HG02970 (cell line): ENCODE data around the gene MACROD1.

ENCODE experiments used
- ATAC-seq: cut with Tn5 transposase; IDR thresholded peaks from one replicate; pipeline ENCODE4 v1.9.1; 2021; ENCODE audit warnings: mild to moderate bottlenecking, moderate library complexity, moderate number of reproducible peaks; ENCODE audit not compliant: unreplicated experiment, low FRiP score

Gene MACROD1

DNA sequence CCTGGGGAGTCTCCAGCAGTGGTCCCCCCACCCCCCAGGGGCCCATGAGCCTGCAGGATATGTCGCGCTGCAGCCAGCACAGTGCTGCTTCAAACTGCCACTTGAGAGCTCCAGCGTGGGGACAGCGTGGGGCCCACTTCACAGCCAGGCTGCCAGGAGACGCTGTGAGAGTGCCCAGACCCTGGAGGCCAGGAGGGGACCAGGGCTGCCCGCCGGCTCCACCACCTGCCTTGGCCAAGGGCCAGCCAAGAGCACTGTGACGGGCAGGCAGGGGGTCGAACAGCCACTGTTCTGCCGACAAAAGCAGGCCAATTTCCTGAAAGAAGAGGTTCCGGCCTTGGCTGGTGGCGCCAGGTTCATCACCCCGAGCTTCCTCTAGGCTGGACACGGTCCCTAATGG lies 70.0 kb downstream of the MACROD1 start:
- ATAC-seq: no peak

DNA sequence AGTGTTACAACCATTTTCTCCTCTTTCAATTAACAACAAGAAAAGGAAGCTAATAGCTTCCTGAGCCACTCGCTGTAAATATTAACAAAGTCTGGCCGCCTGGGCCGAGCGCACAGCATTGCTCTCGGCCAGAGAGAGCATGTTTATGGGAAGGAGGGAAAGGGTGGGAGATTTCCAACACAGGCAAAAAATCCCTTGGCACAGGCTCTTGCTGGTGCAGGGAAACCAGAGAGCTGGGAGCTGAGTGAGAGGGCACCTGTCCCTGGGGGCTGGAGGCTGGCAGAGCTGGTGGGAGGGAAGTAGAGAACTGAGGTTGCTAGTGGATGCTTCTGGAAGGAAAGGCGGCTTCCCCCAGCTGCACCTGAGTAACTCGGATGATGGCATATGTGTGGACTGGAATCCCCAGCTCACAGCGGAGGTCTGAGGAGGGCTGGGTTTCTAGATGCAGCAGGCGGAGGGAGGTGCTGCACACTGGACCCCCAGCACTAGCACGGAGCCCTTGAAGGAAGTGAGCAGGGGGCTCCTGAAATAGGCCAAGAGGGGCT lies 70.6 kb downstream of the MACROD1 start:
- no peak for ATAC-seq

DNA sequence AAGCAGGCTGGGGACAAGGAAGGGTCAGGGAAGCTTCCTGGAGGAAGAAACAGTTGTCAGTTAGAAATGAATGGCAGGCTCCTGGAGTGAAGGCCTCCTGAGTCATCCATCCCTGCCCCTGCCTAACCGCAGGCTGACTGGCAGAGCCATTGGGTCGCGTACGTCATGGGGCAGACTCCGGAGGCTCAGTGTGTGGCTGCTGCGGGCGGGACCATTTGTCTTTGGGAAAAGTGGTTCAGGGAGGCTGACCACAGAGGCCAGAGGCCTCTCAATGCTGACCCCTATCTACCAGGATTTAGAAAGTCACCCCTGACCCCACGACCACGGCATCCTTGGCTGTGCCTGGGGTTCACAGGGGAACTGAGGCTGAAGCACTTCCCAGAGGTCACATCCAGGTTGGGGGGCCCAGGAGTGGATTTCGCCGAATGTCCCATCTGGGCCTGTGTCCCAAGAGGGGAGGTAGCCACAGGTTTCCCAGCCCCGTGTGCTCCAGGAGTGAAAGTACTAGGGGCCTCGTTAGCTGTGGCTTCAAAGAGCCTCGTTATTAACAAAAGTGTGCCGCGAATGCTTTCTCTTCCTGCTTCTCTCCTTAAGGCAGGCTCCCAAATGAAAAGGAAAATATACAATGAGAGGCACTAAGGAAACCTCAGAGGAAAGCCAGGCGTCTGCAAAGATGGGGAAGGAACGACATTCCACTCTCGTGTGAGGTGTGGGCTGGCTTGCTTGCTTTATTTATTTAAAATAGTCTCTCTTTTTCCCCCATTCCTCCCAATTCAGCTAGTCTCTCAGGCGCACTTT lies 71.3 kb downstream of the MACROD1 start:
- ATAC-seq: no peak

DNA sequence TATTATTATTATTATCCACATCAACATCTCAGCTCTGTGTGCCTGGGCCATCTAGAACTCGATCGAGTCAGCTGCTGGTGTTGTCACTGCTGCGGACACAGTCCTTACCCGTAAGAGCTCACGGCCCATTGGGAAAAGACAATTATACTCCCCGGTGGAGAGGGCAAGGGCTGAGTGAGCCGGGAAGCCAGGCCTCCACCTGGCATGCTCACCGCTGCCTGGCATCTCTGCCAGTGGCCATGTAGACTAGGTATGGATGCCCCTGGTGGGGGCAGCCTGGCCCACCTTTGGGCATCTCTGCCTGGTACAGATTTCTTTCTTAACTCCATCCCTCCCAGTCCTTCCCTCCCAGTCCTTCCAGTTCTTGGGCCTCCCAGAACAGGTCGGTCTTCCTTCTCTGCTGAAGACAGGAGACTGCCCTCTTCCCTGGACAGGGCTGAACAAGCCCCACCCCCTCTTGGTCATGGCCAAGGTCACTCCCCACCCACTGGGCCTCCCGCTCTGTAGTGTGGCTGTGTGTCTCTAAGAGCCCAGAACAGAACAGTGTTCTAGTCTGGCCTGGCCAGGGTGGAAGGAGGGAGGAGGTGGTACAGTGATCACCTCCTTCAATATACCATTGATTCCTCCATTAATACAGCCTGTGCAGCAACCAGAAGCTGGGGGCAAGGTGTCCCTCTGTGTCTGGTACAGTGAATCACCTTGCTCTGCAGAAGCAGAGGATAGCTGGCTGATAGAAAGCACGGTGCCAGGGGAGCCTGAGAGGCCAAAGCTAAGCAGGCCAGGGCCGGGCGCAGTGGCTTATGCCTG lies 72.5 kb downstream of the MACROD1 start:
- ATAC-seq: no peak

DNA sequence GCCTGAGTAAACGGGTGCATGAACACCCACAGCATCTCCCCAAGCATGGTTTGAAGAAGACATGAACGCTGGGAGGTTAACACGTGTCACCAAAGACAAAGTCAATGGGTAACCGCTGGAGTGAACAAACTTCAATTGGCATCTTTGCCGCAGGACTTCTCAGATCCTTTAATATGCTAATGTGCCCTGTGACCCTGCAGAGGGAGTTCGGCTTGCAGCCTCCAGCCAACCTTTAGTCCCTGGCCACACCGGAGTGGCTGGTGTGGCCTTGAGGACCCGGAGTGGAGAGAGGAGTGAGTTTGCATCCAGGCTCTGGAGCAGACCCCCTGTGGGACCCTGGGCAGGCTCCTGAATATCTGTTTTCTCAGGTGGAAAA lies 73.2 kb downstream of the MACROD1 start:
- no peak for ATAC-seq

DNA sequence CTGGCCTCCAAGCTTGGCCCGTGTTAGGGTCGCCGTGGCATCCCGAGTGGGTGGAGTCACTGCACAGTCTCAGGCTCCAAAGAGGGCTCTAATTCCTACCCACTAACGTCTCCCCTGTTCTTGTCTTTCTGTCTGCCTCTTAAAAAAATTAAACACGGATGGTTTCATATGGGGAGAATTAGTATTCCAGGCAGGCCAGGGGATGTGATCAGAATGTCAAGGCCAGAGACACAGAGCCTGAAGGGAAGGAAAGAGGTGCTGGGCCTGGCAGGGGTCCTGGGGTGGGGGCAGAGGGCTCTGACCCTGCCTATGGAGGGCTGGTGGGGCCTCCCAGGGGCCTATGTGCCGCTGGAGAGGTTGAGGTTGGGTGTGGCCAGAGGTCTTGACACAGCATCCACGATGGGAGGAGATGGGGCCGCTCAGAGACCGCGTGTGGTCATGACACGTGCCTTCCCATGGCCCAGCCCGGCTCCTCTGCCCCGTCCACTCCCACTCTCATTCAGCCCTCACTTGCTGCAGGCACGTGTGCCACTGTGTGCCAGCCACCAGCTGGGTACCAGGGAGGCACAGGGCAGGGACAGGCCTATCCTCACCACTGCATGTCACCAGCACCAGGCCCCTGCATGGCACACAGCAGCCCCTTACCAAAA lies 73.7 kb downstream of the MACROD1 start:
- no peak for ATAC-seq

DNA sequence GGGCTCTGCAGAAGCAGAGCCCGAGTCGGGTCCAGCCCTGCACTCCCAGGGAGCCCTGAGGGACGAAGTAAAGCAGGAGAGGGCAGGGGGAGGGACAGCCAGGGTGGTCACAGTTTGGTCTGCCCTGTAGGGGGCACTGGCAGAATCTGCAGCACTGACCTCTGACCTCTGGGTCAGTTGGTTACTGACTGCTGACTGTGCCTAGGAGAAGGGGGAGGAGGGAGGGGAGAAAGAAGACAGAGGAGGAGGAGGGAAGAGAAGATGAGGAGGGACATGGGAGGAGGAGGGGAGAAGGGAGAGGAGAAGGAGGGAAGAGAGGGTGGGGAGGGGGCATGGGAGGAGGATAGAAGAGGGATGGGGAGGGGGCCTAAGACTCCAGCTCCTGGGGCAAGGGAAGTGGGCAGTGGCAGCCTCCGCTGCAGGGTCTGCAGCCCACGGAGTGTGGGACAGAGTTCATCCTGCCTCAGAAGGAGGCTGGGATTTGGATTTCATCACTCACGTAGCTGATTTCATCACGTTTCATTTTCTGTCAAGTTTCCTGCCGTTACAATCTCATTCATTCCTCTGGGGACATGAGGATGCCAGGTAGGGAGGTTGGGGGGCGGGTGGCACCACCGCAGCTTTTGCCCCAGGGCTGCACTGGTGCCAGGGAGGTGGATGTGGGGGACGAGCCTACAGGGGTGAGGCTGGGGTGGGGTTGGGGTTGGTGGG lies 75.0 kb downstream of the MACROD1 start:
- no peak for ATAC-seq

DNA sequence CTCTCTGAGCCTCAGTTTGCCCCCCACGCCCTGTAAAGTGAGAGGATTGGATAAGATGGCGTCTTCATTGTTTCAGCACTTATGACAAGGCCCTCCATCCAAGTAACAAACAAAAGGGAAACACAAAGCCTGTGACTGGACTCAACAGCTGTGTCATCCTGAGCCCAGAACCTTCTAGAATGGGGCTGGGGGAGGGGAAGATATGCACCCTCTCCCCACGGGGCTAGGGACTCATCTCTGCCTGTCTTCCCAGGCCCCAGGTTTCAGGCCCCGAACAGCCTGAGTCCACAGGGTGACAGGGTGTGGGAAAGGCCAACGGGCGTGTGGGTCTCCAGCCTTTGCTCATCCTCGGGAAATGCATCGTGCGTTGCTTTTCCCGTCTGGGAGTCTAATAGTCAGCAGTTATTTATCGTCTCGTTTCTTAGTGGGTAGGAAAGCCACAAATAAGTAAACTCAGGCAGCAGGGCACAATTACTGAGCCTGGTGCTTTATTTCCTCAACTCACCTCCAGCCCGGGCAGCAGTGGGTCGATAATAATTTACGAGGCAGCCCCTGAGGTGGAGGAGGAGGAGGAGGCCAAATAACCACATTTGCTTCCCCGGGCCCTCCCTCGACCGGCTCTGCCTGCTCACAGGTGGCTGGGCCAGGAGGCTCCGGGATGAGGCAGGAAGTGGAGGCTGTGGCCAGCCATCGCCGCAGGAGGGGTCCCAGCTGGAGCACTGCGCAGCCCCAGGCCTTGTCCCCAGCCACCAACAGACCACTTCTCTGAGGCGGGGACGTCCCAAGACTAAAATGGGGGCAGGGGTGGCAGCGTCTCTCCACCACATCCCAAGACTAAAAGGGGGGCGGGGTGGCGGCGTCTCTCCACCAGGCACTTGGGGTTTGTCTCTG lies 75.8 kb downstream of the MACROD1 start:
- ATAC-seq: no peak

DNA sequence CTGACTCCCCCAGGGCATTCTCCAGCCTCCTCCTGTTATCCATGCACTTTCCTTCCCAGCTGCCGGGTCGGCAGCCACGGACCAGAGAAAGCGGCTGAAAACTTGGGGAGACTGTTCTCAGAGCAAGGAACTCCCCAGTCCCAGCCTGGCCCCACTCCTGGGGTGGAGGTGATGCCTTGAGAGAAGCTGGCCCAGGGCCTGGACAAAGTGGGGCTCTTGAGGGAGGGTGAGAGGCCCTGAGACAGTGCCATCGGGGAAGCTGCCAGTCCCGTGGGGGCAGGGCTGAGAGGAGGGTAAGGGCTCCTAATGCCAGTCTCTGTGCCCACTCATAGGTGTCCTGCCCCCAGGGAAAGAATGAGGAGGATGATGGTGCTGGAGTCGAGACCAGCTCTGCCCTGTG lies 76.4 kb downstream of the MACROD1 start:
- no peak for ATAC-seq

DNA sequence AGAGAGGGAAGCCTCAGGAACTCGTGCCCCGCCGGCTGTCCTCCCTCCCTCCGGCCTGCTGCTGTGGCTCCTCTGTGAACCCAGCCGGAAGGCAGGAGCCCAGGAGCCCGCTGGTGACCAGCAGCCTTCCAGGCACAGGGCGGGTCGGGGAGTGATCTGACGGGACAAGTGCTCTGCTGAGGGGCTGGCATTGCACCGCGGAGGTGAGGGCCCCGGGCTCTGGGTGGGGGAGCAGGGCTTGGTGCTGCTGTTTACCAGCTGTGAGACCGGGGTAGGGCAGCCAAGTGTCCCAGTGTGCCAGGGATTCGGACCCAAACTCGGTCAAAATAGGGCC lies 76.9 kb downstream of the MACROD1 start:
- ATAC-seq: no peak

DNA sequence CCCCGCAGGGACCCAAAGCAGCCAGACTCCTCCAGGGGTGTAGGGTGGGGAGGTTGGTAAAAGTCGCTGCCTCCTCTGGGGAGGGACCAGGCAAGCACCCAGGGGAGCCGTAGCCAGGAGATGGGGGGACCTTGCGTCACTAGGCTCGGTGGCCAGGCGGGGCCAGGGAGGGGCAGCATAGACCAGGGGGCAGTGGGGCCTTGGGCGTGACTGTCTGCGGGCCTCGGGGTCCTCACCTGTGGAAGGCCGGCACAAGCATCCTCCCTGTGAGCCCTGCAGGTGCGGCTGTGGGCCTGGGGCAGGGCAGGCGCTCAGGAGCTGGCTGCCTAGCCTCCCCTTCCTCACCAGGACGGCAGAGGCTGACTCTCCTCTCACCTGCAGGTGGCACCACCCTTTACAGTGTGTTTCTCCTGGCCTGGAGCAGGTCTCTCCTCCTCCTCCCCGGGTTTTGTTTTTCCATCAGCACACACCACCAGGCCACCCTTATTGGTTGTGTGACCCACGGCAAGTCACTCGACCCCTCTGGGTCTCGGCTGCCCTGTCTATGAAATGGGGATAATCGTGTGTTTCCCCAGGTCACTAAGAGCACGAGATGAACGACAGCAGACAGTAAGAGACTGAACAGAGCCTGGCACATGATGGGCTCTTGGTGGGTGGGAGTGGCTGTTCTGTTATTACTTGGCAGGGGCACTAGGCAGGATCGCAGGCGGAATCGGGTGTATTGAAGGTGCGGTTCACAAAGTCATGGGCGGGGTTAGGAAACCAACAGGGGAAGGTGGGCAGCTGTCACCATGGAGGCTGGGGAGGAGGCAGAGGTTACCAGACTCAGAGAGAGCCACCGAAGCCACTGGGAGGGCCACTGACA lies 77.5 kb downstream of the MACROD1 start:
- no peak for ATAC-seq

DNA sequence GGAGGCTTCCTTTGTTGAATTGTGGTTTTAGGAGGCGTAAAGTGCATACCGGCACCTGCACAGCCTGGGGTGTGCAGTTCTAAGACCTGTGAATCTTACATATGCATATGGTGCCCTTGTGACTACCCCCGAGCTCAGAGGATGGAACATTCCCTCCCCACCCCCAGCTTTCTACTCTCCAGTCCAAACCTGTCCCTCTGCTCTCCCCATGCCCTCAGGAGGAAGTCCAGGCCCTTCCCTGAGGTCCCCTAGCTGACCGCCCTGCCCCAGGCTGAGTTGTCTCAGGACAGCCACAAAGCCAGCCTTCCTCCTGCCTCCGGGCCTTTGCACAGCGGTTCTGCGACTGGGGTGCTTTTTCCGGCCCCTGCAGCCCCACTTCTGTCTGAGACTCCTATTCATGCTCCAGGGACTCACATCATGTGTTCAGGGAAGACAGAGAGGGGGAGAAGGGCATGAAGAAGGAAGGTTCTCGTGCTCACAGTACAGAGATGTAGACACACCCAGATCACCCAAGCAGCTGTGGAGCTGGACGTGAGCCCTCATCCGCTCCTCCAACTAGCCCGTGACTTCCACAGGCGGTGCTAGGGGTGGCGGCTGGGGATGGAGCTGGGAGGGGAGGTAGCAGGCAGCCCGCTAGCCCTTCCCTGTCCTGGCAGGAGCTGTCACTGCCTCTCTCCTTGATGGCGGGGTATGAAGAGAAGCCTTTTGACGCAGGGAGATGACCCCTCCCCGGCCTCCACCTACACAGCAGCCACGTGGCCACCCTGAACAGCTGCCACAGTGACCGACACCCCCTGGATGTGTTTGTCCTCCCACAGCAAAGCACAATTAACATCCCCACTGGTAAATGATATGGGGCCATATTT lies 79.4 kb downstream of the MACROD1 start:
- no peak for ATAC-seq

DNA sequence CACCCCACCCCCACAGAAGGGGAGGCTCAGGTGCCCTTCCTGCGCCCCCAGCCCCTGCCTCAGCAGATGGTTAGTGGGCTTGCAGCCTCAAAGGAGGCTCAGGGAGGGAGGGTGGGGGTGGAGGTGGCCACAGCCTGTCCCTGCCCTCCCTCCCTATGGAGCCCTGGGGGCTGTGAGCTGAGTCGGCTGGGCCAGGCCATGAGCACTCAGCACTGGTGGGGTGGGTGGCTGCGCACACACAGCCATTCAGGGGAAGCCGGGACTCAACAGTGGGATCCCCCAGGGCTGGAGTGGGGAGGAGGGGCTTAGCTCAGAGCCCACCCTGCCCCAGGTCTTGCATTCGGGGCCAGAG lies 80.0 kb downstream of the MACROD1 start:
- no peak for ATAC-seq

DNA sequence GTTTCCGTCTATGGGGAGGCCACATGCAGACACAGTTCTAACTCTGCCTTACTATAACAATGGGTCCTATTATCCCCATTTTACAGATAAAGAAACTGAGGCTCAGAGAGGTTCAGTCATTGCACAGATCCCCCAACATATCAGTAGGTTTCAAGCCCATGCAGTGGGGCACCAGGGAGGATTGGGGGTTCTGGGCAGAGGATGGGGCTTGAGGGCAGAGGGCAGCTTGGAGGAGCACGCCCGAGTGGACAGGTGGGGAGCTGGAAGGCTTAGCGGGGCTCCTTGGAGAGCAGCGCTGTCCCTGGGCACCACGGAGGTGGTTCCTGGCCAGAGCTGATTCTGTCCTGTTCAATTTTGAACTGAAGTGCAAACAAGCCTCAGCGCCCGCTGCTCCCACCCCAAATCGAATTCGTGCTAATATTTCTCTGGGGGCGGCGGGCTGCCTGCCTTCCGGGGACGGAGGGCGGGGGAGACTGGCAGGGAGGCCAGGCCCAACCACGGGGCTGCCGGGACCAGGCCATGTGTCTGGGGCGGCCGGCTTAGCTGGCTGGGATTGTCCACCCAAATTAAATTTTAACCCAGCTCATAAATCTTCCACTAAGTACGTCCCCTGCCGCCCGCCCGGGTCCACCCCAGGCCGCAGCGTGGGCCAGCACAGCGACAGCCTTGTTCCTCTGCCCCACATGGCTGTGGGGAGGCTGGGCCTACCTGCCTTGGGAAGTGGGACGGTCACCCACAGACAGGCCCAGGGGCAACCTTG lies 80.8 kb downstream of the MACROD1 start:
- ATAC-seq: no peak

DNA sequence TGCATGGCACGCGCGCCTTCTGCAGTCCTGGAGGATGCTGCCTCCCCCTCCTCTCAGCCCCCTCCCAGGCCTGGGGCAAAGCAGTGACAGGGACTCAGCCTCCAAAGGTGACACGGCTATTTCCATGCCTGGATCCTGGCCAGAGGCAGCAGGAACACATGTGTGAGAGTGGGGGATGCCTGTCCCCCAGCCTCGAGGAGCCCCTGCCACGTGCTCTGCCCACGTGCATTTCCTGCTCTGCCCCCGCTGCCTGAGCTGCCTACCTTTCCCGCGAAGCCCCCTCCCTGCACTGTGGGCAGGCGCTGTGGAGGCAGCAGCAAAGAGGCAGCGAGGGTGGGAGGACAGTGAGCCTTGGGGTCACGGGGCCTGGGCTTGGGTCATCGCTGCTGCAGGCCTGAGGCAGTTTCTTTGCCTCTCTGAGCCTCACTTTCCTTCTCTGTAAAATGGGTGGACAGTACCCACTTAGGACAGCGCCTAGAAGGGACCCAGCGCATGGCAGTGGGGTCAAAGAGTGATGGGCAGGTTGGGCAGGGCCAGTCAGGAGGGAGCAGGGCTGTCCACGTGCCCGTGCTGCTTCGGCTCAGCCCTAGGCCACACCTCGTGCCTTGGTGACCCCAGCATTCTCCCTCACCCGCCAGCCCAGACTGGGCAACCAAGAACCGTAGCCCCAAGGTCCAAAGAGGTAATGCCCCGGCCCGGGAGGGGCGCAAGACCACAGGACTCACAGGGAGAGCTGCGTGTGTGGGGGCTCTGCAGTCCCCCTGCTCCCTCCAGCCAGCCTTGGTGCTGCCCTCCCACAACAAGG lies 81.6 kb downstream of the MACROD1 start:
- ATAC-seq: no peak

DNA sequence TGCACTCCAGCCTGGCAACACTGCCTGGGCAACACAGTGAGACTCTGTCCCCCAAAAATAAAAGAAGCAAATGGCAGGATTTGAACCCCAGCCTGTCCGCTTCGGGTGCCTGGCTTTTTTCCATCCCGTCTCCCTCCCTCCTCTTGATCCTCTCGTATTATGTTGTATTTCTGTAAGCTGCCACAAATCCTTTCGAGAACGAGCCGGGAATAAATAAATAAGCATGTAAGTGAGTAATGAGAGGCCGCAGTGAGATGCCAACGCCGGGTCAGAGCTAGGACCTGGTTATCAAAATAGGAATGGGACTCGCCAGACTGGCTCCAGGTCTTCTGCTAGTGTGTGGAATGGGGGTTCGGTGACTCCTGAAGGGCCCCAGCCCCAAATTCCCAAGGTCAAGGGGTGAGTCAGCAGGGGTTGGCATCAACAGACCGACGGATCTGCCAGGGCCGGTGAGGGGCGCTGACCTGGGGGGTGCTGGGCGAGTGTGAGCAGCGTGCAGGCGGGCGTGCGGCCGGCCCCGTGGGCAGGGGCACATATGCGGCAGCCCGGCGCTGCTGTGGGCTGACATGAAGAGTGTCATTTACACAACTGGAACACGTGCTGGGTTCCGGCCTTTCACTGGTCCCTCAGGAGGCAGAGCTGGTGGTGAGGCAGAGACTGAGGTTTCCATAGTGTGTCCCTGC lies 82.4 kb downstream of the MACROD1 start:
- no peak for ATAC-seq
